Naive B cell (primary cell): ENCODE data around the gene EIF2B2. TPM values are rescaled to one million over a fixed set of nuclear protein-coding genes. Genes with fewer than 3 reads are reported as not detected.
A peak's percentile ranks its signal among the peaks of the same experiment; 100 is the strongest.

Source experiments
- ATAC-seq, 2 donors: fragments of 150-1000 bp; cut with Tn5 transposase; 2 replicates each; pipeline ENCODE4 v1.10.0; 2021; ENCODE audit warnings: low read depth in 2 of 2, mild to moderate bottlenecking in 2 of 2, moderate library complexity in 2 of 2
- DNase-seq: peaks from one replicate; pipeline ENCODE4 v3.0.0; 2022
- H3K27ac Mint-ChIP-seq, 6 donors: one replicate each; pipeline ENCODE4 v1.8.0; 2020 to 2022; ENCODE audit warnings: mild to moderate bottlenecking in 6 of 6, mixed read lengths in 6 of 6, moderate library complexity in 5 of 6, inconsistent platforms in 2 of 6
- H3K27me3 Mint-ChIP-seq, 3 donors: one replicate each; pipeline ENCODE4 v1.8.0; 2021 to 2022; ENCODE audit warnings: mixed read lengths in 3 of 3, mild to moderate bottlenecking in 1 of 3
- H3K36me3 Mint-ChIP-seq, 2 donors: one replicate each; pipeline ENCODE4 v1.8.0; 2020 to 2022; ENCODE audit warnings: mixed read lengths in 2 of 2, inconsistent platforms in 1 of 2, mild to moderate bottlenecking in 1 of 2
- H3K4me1 Mint-ChIP-seq, 3 donors: one replicate each; pipeline ENCODE4 v1.8.0; 2020 to 2022; ENCODE audit warnings: mixed read lengths in 3 of 3, inconsistent platforms in 1 of 3, mild to moderate bottlenecking in 1 of 3, moderate library complexity in 1 of 3
- H3K4me3 Mint-ChIP-seq, 8 donors: one replicate each; pipeline ENCODE4 v1.8.0; 2020 to 2022; ENCODE audit warnings: mild to moderate bottlenecking in 8 of 8, mixed read lengths in 8 of 8, moderate library complexity in 8 of 8, inconsistent platforms in 2 of 8
- H3K9me3 Mint-ChIP-seq, 7 donors: one replicate each; pipeline ENCODE4 v1.8.0; 2020 to 2022; ENCODE audit warnings: mixed read lengths in 7 of 7, mild to moderate bottlenecking in 5 of 7, inconsistent platforms in 2 of 7, moderate library complexity in 1 of 7
- polyA plus RNA-seq, 6 donors: library from polyadenylated mRNA; unstranded; fragments of 300-500 nt; fragmentation: Illumina TruSeq; gene quantifications; one replicate each; pipeline ENCODE4 v1.2.3, GENCODE V29; 2021; ENCODE audit warnings: low read depth in 6 of 6

Gene EIF2B2
- polyA plus RNA-seq, 6 donors from 2014 or later: 19.7 to 31.8 (median 26.2) TPM

DNA sequence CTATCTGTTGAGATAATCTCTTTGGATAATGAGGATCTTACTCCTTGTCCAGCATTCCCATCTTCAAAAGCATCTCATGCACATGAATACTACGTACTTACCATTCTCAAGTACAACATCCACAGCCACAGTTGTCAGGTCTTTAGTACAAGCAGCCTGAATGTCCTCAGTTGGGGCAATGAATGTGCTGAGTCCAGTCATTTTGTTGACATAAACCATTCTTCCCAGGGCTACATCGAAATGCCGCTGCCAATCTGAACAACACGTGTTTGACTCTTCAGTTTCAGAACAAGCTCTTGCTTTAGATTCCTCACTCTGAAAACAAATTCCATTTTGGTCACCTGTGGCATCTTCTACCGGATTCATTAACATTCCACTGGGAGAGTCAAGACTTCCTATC, 43.6 kb downstream of the EIF2B2 start:
- Mint-ChIP-seq H3K4me3 (no peak overlapping the region), H3K36me3 (no peaks in the 10 kb centered on the region), H3K27ac (no peak overlapping the region), H3K27me3 (no peaks in the 10 kb centered on the region), H3K4me1 (peaks cover 19 to 23% (median 20%) of the 10 kb centered on the region in 3 donors), H3K9me3 (no peaks in the 10 kb centered on the region)
- DNase-seq (no peak), ATAC-seq (no peak)

DNA sequence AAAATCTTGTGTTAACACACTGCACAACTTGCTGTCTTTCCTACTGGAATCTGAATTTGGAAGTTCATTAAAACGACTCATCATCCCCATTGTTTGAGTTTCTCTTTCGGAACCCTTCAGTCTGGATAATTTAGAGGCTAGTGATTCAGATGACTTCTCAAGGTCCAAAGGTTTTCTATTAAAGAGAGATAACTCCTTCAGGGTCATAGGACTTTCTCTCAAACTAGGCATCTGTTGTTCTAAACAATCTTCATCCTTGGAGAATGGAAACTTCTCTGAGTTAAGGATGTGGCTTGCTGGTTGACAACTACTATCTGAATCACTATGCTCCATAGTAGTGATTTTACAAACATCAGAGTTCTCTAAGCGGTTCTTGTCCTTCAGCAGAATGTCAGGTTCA, 44.2 kb downstream of the EIF2B2 start:
- Mint-ChIP-seq H3K9me3 (no peaks in the 10 kb centered on the region), H3K36me3 (no peaks in the 10 kb centered on the region), H3K4me3 (no peak overlapping the region), H3K27me3 (no peaks in the 10 kb centered on the region), H3K4me1 (peaks cover 22 to 26% (median 22%) of the 10 kb centered on the region in 3 donors), H3K27ac (peak overlapping the region in 1 of 6 donors; percentile 10)
- ATAC-seq: no peak
- DNase-seq: no peak

GRCh38 chr14:75047506-75047905, 44.8 kb downstream of the EIF2B2 start:
- Mint-ChIP-seq H3K27ac (no peak overlapping the region), H3K27me3 (no peaks in the 10 kb centered on the region), H3K4me1 (peaks cover 22 to 23% (median 22%) of the 10 kb centered on the region in 3 donors), H3K4me3 (peak overlapping the region in 1 of 8 donors; percentile 45), H3K36me3 (no peaks in the 10 kb centered on the region), H3K9me3 (no peaks in the 10 kb centered on the region)
- no peak for DNase-seq
- ATAC-seq: no peak

GRCh38 chr14:75048101-75048500, 45.4 kb downstream of the EIF2B2 start:
- H3K9me3 Mint-ChIP-seq: no peaks in the 10 kb centered on the region
- peak overlapping the region in 1 of 8 donors; percentile 45 for H3K4me3 Mint-ChIP-seq
- peaks cover 22 to 23% (median 22%) of the 10 kb centered on the region in 3 donors for H3K4me1 Mint-ChIP-seq
- ATAC-seq (no peak), DNase-seq (no peak)
- H3K27me3 Mint-ChIP-seq: no peaks in the 10 kb centered on the region
- H3K27ac Mint-ChIP-seq: no peak overlapping the region
- H3K36me3 Mint-ChIP-seq: no peaks in the 10 kb centered on the region

DNA sequence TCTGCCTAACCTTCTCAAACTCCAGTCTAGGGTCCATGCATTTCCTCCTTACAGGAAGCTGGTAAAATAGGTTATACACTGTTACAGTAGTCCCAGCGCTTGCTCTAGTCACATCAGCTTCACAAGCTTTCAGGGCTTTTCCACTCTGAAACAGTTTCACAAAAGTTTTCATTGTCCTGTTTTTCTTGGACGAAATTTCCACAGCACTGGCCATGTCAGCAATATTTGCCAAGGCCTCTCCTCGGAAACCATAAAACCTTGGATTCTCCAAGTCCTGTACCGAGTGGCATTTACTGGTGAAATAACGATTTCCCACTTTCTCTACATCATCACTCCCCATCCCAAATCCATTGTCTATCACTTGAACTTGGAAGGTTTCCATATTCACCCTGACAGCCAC, 46.4 kb downstream of the EIF2B2 start:
- Mint-ChIP-seq H3K36me3 (no peaks in the 10 kb centered on the region), H3K4me1 (peaks cover 22 to 23% (median 22%) of the 10 kb centered on the region in 3 donors), H3K27me3 (no peaks in the 10 kb centered on the region), H3K9me3 (no peaks in the 10 kb centered on the region), H3K4me3 (no peak overlapping the region), H3K27ac (no peak overlapping the region)
- ATAC-seq (no peak), DNase-seq (no peak)

DNA sequence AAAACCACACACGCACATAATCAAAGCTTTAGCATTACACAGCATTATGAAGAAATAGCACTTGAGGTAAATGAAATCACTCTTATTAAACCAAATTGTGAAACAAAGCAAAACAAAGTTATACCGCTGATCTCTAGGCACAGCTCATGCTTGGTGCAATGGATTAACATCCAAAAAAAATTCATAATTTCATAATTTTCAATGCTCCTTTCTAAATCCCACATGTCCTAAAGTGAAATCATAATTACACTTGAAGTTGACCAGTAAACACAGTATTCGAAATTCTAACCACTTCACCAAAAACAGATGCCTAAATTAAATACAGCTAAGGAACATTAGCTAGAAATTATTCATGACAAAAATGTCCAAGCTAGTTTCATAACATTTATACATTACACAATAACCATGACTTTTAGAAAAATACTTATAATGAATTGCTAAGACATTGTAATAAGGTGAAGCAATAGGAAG, 47.0 kb downstream of the EIF2B2 start:
- peak overlapping the region in 2 of 6 donors; percentile 78 to 93 for H3K27ac Mint-ChIP-seq
- ATAC-seq: no peak

DNA sequence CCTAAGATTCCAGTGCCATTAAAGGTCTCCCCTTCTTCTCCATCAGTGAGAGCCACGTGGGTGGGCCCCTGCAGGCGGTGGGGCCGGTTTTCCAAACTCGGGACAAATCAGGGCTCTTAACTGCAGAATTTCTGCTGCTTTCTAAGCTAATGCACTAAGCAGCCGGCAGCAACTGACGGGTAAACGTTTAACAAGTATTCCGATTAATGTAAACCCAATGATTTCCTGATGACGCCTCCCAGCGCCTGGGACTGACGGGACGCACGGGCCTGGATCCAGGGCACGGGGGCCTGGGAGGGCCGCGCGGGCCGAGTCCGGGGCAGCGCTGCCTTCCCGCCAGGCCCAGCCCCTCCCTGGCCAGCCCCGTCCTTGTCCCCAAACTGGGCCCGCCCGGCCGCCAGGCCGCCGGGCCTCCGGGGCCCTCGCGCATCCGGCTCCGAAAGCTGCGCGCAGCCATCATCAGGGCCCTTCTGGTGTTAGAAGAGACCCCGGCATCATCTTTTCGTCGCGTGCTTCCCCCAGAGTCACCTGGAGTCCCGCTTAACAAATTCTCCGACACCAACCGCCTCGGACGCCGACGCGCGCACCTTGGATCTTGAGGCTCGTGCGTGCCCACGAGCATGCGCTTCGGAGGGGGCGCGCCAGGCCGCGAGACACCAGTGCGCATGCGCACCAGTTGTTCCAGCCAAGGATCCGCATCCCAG, 48.3 kb downstream of the EIF2B2 start, which contains the start of gene MLH3:
MLH3 (minus strand) TSS at position 616 of the 704 bp plus-strand sequence. CDS start 1,812 bp downstream, outside the sequence.
- DNase-seq (peak; percentile 71), ATAC-seq (peak; percentile 90 to 91)
- Mint-ChIP-seq H3K4me1 (peaks cover 13 to 18% (median 13%) of the 10 kb centered on the region in 3 donors), H3K27me3 (no peaks in the 10 kb centered on the region), H3K27ac (peak within 1 kb of the TSS; percentile 79 to 95 (median 91)), H3K9me3 (no peaks in the 10 kb centered on the region), H3K36me3 (no peaks in the 10 kb centered on the region), H3K4me3 (peak within 1 kb of the TSS; percentile 88 to 97 (median 94))

More for the DNA sequence above, 47.0 kb downstream of the EIF2B2 start:
- no peak for DNase-seq
- H3K36me3 Mint-ChIP-seq: no peaks in the 10 kb centered on the region
- no peaks in the 10 kb centered on the region for H3K27me3 Mint-ChIP-seq
- peak overlapping the region in 7 of 8 donors; percentile 81 to 97 (median 94) for H3K4me3 Mint-ChIP-seq
- H3K9me3 Mint-ChIP-seq: no peaks in the 10 kb centered on the region
- peaks cover 22% of the 10 kb centered on the region in 3 donors for H3K4me1 Mint-ChIP-seq

GRCh38 chr14:75051556-75051899, 48.8 kb downstream of the EIF2B2 start:
- H3K4me1 Mint-ChIP-seq: peaks cover 13 to 18% (median 13%) of the 10 kb centered on the region in 3 donors

GRCh38 chr14:75053396-75054291, 50.9 kb downstream of the EIF2B2 start:
- Mint-ChIP-seq H3K36me3 (no peaks in the 10 kb centered on the region), H3K4me3 (peak overlapping the region in 3 of 8 donors; percentile 31 to 97 (median 60)), H3K9me3 (no peaks in the 10 kb centered on the region), H3K27me3 (no peaks in the 10 kb centered on the region), H3K27ac (peak overlapping the region in 1 of 6 donors; percentile 12), H3K4me1 (peaks cover 13 to 15% (median 13%) of the 10 kb centered on the region in 3 donors)
- DNase-seq: no peak
- ATAC-seq: no peak

More at GRCh38 chr14:75051556-75051899, 48.8 kb downstream of the EIF2B2 start:
- H3K27ac Mint-ChIP-seq: peak overlapping the region; percentile 79 to 95 (median 91)
- no peaks in the 10 kb centered on the region for H3K36me3 Mint-ChIP-seq
- DNase-seq: no peak
- peak overlapping the region; percentile 88 to 97 (median 94) for H3K4me3 Mint-ChIP-seq
- ATAC-seq: no peak
- no peaks in the 10 kb centered on the region for H3K27me3 Mint-ChIP-seq
- H3K9me3 Mint-ChIP-seq: no peaks in the 10 kb centered on the region

DNA sequence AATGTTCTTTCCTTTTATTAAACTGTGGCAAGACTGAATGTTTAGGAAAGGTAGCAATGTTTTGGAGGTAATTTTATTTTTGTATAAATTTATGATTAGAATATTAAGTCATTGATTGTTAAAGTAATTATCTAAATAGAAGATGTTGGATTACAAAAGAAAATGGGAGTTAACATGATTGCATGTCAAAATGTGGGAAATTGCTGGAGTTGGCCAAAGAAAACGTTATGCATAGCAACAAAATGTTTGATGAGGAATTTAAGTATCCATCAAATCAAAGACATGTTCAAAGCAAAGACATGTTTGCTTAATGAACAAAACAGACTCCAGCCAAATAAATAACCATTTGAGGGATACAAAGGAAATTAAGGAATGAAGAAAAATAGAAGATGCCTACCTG, 51.7 kb downstream of the EIF2B2 start:
- Mint-ChIP-seq H3K4me3 (peak overlapping the region in 1 of 8 donors; percentile 97), H3K9me3 (no peaks in the 10 kb centered on the region), H3K4me1 (peaks cover 12 to 13% (median 13%) of the 10 kb centered on the region in 3 donors), H3K27ac (no peak overlapping the region), H3K27me3 (no peaks in the 10 kb centered on the region), H3K36me3 (no peaks in the 10 kb centered on the region)
- DNase-seq (no peak), ATAC-seq (no peak)

GRCh38 chr14:75059642-75060041, 56.9 kb downstream of the EIF2B2 start:
- H3K4me3 Mint-ChIP-seq: peak overlapping the region in 1 of 8 donors; percentile 54
- DNase-seq: no peak
- no peak for ATAC-seq
- peaks cover 0 to 2% (median 0%) of the 10 kb centered on the region in 7 donors for H3K9me3 Mint-ChIP-seq
- H3K27me3 Mint-ChIP-seq: no peaks in the 10 kb centered on the region
- no peaks in the 10 kb centered on the region for H3K36me3 Mint-ChIP-seq
- H3K27ac Mint-ChIP-seq: no peak overlapping the region
- H3K4me1 Mint-ChIP-seq: peaks cover 12 to 20% (median 18%) of the 10 kb centered on the region in 3 donors

DNA sequence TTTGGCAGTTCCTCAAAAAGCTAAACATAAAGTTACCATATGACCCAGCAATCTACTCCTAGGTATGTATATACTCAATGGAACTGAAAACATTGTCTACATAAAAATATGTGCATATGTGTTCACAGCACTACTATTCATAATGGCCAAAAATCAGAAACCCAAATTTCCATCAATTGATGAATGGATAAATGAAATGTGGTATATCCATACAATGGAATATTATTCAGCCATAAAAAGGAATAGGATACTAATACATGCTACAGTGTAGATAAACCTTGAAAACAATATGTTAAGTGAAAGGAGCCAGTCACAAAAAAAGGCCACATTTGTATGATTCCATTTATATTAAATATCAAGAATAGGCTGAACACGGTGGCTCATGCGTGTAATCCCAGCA, 57.7 kb downstream of the EIF2B2 start:
- Mint-ChIP-seq H3K4me3 (peak overlapping the region in 1 of 8 donors; percentile 18), H3K9me3 (peaks cover 0 to 2% (median 0%) of the 10 kb centered on the region in 7 donors), H3K27me3 (no peaks in the 10 kb centered on the region), H3K4me1 (peaks cover 12 to 23% (median 18%) of the 10 kb centered on the region in 3 donors), H3K27ac (no peak overlapping the region), H3K36me3 (no peaks in the 10 kb centered on the region)
- DNase-seq: no peak
- no peak for ATAC-seq
